Ovary (tissue), 3 donors: ENCODE results near the gene NPAS3.

ENCODE experiments used
- POLR2A ChIP-seq: fragments of 450-650 bp; IDR thresholded peaks from one replicate; pipeline ENCODE4 v1.6.1; 2017; ENCODE audit warnings: antibody characterized with exemption, mild to moderate bottlenecking, moderate library complexity
- TF ChIP-seq, protein P1 (sequence below), 3 donors: fragments of 450-650 bp in 2 of 3; fragments of 200-600 bp in 1 of 3; IDR thresholded peaks; one replicate each; pipeline versions ENCODE4 v1.5.1 to v1.8.0; 2016 to 2022; ENCODE audit warnings: antibody characterized with exemption in 3 of 3, mild to moderate bottlenecking in 1 of 3
- donor health status: DM: no; HTN: no; CAD: no.

- TF ChIP-seq, protein P1, sequence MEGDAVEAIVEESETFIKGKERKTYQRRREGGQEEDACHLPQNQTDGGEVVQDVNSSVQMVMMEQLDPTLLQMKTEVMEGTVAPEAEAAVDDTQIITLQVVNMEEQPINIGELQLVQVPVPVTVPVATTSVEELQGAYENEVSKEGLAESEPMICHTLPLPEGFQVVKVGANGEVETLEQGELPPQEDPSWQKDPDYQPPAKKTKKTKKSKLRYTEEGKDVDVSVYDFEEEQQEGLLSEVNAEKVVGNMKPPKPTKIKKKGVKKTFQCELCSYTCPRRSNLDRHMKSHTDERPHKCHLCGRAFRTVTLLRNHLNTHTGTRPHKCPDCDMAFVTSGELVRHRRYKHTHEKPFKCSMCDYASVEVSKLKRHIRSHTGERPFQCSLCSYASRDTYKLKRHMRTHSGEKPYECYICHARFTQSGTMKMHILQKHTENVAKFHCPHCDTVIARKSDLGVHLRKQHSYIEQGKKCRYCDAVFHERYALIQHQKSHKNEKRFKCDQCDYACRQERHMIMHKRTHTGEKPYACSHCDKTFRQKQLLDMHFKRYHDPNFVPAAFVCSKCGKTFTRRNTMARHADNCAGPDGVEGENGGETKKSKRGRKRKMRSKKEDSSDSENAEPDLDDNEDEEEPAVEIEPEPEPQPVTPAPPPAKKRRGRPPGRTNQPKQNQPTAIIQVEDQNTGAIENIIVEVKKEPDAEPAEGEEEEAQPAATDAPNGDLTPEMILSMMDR (IDR thresholded peaks at IDR 0.05), result no peak
- no peak for TF ChIP-seq POLR2A
Measured at GRCh38 chr14:33561488-33562175, 623.0 kb downstream of the NPAS3 start.
